Neuron (in vitro differentiated cells): ENCODE measurements around the gene CDK11A.
A peak's percentile ranks its signal among the peaks of the same experiment; 100 is the strongest.
"Not testable (repeated sequence)": the region's sequence is repeated elsewhere in the genome, so short reads cannot be mapped to it uniquely, and the experiment has no call there.

Source experiments
- H2AFZ ChIP-seq: one replicate; pipeline ENCODE4 v1.6.1; 2013; ENCODE audit warnings: low read depth, mild to moderate bottlenecking, inconsistent platforms, low read length, moderate library complexity
- H3K27me3 ChIP-seq: one replicate; pipeline ENCODE4 v1.6.1; 2013; ENCODE audit warnings: low read length; ENCODE audit not compliant: insufficient read depth
- H3K36me3 ChIP-seq: one replicate; pipeline ENCODE4 v1.6.1; 2013; ENCODE audit warnings: low read length; ENCODE audit not compliant: insufficient read depth
- H3K4me1 ChIP-seq: one replicate; pipeline ENCODE4 v1.6.1; 2013; ENCODE audit warnings: low read length; ENCODE audit not compliant: insufficient read depth
- H3K4me3 ChIP-seq: 2 replicates; pipeline ENCODE4 v1.5.1; 2013; ENCODE audit warnings: mild to moderate bottlenecking, low read length, moderate library complexity
- H3K9me3 ChIP-seq: one replicate; pipeline ENCODE4 v1.6.1; 2013; ENCODE audit warnings: low read length

CDK11A gene

DNA sequence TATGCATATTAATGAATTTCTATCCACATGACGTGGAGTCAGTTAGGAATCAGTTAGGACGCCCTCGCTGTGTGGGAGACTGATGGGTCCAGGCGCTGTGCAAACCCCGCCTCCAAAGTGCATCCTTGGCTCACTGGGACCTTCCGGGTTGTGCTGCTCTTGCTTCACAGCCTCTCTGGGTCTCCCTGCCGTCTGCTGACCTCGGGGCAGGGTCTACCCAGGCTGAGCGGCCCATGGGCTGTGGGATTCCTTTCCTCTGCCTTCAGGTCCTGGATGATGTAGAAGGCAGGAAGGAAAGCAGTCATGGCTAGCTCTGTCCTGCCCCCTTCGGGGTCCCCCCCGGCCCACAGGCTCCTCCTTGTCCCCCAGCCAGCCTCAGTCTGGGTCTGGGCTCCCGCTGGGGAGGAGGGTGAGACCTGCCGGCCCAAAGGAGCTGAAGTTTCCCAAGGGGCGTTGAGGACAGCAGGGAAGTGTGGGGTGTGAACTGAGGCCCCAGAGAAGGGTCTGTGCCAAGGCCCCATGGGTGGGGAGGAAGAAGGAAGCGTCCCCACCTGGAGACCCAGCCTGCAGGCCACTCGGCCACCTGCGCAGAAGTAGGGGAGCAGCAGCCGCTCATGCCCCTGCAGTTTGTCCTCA, 24.6 kb upstream of the CDK11A start:
- peaks cover 7% of the 10 kb centered on the region for H3K36me3 ChIP-seq
- H2AFZ ChIP-seq, result no peak overlapping the region
- no peaks in the 10 kb centered on the region for H3K27me3 ChIP-seq
- H3K9me3 ChIP-seq, result no peaks in the 10 kb centered on the region
- H3K4me1 ChIP-seq, result peaks cover 3% of the 10 kb centered on the region
- no peak overlapping the region for H3K4me3 ChIP-seq

DNA sequence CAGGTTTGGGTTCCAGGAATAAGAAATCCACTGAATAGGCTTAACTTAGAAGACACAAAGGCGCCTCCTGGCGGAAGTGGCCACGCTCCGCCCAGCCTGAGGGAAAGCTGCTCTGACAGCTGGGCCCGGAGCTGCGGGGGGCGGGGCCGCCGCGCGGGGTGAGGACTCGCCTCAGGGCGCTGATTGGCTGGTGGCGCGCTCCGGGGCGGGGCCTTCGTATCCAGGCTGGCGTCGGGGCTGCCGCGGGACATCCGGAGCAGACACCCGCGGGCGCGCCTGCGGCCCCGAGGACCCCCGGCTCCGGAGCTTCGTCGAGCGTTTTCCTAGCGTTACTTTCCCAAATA, 22.4 kb upstream of the CDK11A start:
- not testable (repeated sequence) for H3K9me3 ChIP-seq, H3K27me3 ChIP-seq, H2AFZ ChIP-seq, H3K4me3 ChIP-seq, H3K36me3 ChIP-seq, H3K4me1 ChIP-seq

DNA sequence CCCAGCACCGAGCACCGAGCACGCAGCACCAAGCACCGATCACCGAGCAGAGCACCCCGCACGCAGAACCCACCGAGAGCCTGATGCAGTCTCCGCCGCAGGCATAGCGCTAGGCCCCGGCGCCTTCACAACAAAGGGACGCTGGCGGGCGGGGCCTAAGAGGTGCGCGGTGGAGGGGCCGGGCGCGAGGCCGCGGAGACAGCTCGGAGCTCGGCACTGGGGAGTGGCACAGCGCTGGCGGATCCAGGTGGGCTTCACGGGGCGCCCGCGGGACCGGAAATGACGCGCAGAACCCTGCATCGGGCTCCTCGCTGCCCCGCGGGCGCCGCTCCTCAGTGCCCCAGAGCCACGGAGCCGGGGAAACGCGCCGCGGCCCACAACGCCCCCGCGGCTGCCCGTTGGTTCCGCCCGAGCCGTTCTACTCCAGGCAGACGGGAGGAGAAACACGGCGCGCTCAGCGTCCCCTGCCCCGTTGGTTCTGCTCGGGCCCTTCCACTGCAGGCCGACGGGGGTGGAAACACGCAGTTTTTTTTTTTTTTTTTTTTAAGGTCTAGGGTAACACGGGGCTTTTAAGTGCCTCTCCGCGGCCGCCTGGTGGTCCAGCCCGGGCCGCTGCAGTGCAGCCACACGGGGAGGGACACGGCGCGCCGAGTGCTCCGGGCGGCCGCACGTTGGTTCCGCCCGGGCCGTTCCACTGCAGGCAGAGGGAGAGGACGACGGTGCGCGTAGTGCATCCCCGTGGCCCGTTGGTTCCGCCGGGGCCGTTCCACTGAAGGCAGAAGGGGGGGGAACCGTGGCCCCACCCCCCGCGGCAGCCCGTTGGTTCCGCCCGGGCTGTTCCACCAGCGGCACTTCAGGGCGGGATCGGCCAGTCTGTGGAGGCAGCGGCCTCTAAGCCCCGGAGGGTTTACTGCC, 21.8 kb upstream of the CDK11A start:
- H3K9me3 ChIP-seq, H3K4me1 ChIP-seq: not testable (repeated sequence)

DNA sequence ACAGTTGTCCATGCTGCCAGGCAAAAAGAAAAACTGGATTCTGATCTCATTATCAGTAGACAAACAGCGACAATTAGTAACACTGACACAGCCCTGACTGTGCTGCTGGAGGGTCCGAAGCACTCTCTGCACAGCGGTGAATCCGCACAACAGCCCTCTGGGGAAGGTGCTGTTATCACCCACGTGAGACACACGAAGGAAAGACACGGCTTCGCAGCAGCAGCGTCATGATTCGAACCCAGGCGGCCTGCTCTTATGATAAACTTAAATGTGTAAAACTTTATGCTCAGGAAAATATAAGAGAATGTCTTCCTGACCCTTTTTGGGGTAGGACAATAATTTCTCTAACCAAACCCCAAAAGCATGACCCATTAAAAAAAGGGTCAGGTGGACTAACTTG, 18.4 kb upstream of the CDK11A start:
- H2AFZ ChIP-seq, H3K27me3 ChIP-seq, H3K9me3 ChIP-seq, H3K4me3 ChIP-seq, H3K4me1 ChIP-seq, H3K36me3 ChIP-seq: not testable (repeated sequence)

More for the DNA sequence above, 21.8 kb upstream of the CDK11A start:
- not testable (repeated sequence) for H3K36me3 ChIP-seq, H3K27me3 ChIP-seq, H2AFZ ChIP-seq
- H3K4me3 ChIP-seq, result peak overlapping the region; percentile 46

DNA sequence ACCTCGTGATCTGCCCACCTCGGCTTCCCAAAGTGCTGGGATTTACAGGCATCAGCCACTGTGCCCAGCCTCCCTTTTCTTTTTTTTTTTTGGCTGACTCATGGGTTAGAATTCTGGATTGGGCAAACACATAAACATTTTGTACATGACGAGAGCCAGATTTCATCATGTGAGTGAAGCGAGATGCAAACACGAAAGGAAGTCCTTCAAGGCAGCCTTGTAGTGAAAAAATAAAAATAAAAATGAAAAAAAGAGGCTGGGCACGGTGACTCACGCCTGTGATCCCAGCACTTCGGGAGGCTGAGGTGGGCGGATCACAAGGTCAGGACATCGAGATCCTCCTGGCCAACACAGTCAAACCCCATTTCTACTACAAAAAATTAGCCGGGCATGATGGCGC, 16.9 kb upstream of the CDK11A start:
- H3K4me3 ChIP-seq, H3K4me1 ChIP-seq: not testable (repeated sequence)

DNA sequence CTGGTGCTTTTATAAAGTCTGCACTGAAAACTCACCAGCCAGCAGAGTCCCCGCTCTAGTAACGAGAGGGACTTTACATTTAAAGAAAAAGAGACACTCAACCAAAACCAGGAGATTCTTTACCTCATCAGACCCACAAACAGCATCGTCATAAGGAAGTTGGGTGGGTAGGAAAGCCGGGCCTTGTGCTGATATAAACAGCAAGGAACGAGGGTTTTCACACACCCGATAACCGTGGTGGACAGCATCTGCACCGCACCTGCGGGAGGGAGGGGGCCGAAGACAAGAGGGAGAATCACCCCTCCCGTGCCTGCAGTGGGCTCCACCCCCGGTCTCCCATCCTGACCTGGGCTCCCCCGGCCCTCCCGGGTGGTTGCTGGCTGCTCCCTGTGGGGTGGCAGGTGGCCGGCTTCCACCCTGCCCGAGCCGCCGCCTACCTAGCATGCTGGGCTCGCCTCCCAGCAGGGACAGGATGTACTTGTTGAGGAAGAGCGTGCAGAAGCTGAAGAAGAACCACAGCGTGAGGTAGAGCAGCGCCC, 14.7 kb upstream of the CDK11A start:
- not testable (repeated sequence) for H3K4me3 ChIP-seq, H2AFZ ChIP-seq, H3K27me3 ChIP-seq, H3K9me3 ChIP-seq, H3K4me1 ChIP-seq
- peaks cover 22% of the 10 kb centered on the region for H3K36me3 ChIP-seq

More for the DNA sequence above, 16.9 kb upstream of the CDK11A start:
- H2AFZ ChIP-seq, H3K9me3 ChIP-seq, H3K27me3 ChIP-seq: not testable (repeated sequence)
- H3K36me3 ChIP-seq, result peaks cover 11% of the 10 kb centered on the region

DNA sequence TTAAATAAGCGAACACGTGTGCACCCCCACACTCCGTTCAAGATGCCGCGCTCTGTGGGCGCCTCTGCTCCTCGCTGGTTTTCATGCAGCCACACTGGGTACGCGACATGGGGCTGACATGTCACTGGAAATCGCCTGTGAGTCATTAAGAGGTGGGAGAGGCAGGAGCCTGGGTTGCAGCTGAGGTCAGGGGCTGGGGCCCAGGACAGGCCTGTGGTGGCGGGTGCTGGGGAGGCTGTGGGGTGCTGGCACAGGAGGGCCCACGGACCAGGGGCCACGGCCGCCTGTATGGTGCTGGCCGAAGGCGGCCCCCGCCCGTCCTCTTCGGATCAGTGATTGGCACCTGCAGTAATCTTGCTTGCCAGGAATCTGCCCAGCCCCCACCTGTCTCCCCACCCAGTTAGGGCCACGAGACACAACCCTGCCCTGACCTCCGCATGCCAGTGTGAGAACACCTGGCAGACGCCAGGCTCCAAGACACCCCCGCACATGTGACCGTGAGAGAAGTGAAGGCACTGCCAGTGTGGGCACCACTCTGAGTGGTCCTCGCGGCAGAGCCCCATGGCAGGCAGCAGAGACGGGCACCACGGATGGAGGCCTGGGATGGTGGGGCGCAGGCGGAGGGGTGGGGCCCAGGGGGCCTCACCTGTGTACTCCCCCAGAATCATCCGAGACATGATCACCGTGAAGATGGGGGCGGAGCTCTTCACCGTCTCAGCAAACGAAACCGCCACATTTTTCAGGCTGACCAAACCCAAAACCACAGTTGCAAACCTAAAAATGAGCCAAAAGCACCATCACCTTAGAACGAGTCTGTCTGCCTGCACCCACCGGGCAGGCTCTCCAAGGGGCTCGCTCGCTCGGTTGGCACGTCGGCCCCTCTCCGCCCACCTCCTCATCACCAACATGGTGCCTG, 13.8 kb upstream of the CDK11A start:
- not testable (repeated sequence) for H3K27me3 ChIP-seq, H3K4me3 ChIP-seq, H2AFZ ChIP-seq

DNA sequence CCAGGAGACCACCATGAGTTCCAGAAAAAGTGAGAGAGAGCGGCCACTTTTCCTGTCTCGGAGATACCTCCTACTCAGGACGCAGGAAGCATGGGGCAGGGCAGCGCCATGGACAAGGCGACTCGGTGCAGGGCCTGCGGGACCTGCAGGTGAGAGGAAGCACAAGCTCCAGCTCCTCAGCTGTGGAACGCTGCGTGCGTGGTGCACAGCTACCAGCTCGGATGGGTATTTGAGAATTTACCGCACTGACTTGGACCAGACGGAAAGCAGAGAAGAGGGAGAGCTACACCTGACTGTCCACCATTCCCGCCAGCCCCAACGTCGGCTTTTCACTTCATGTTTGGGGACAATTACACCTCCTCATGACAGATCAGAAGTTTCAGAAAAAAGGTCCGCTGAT, 8.2 kb upstream of the CDK11A start:
- H3K4me3 ChIP-seq, result no peak overlapping the region
- H3K9me3 ChIP-seq, result no peaks in the 10 kb centered on the region
- no peak overlapping the region for H2AFZ ChIP-seq
- no peaks in the 10 kb centered on the region for H3K27me3 ChIP-seq
- H3K36me3 ChIP-seq, result peaks cover 37% of the 10 kb centered on the region
- no peaks in the 10 kb centered on the region for H3K4me1 ChIP-seq

More for the DNA sequence above, 13.8 kb upstream of the CDK11A start:
- not testable (repeated sequence) for H3K9me3 ChIP-seq, H3K4me1 ChIP-seq
- peaks cover 24% of the 10 kb centered on the region for H3K36me3 ChIP-seq

DNA sequence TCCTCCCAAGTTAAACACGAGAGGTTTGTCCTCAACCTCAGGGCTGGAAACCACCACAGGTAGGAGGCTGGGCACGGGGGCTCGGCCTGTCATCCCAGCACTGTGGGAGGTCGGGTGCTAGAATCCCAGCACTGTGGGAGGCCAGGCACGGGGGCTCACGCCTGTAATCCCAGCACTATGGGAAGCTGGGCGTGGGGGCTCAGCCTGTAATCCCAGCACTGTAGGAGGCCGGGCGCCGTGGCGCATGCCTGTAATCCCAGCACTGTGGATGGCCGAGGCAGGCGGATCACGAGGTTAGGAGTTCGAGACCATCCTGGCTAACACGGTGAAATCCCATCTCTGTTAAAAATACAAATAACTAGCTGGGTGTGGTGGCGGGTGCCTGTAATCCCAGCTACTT, 6.7 kb upstream of the CDK11A start:
- Histone ChIP-seq H3K4me1 (no peaks in the 10 kb centered on the region), H3K27me3 (no peaks in the 10 kb centered on the region), H3K4me3 (no peak overlapping the region), H3K36me3 (peaks cover 35% of the 10 kb centered on the region), H3K9me3 (no peaks in the 10 kb centered on the region), H2AFZ (no peak overlapping the region)

DNA sequence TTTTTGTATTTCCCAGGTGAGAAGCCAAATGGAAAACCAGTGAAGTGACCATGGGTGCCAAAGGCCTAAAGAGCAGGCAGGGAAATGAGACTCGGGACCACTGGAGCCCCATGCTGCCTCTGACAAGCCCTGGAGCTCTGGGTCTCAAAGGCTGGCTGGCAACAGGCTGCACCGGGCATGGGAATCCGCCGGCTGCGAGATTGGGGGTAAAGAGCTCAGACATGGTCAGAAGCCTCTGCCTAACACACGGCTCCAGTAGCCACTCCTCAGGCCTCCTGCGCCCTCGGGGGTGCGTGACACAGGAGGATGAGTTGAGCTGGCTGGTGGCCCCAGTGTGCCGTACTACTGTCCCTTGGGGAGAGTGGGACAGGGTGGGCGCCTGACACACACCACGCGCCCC, 6.1 kb upstream of the CDK11A start:
- not testable (repeated sequence) for H3K27me3 ChIP-seq, H3K9me3 ChIP-seq

DNA sequence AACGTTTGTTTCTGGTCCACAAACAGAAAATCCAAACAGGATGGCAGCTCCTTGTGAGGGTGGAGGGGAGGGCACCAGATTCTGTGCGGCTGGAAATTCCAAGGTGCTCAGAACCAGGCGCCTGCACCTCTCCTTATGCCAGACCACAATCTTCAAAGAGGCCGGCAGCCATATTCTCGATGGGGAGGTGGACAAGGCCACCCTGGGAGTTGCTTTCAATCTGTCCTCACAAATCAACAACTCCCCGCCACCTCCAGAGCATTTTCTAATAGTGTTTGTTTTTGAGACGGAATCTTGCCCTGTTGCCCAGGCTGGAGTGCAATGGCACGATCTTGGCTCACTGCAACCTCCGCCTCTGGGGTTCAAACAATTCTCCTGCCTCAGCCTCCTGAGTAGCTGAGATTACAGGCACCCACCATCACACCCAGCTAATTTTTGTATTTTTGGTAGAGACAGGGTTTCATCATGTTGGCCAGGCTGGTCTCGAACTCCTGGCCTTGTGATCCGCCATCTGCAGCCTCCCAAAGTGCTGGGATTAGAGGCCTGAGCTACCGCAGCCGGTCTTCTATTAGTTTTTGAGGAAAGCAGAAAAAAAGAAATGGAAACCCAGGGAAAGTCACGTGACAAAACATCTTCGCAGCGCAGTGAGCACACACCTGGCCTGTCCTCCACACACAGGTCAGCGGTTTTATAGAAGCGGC, 5.1 kb upstream of the CDK11A start:
- H3K36me3 ChIP-seq, result peaks cover 24% of the 10 kb centered on the region
- not testable (repeated sequence) for H3K4me3 ChIP-seq, H3K27me3 ChIP-seq, H2AFZ ChIP-seq, H3K4me1 ChIP-seq, H3K9me3 ChIP-seq

More for the DNA sequence above, 6.1 kb upstream of the CDK11A start:
- H3K4me3 ChIP-seq, H2AFZ ChIP-seq, H3K4me1 ChIP-seq: not testable (repeated sequence)
- peaks cover 31% of the 10 kb centered on the region for H3K36me3 ChIP-seq

DNA sequence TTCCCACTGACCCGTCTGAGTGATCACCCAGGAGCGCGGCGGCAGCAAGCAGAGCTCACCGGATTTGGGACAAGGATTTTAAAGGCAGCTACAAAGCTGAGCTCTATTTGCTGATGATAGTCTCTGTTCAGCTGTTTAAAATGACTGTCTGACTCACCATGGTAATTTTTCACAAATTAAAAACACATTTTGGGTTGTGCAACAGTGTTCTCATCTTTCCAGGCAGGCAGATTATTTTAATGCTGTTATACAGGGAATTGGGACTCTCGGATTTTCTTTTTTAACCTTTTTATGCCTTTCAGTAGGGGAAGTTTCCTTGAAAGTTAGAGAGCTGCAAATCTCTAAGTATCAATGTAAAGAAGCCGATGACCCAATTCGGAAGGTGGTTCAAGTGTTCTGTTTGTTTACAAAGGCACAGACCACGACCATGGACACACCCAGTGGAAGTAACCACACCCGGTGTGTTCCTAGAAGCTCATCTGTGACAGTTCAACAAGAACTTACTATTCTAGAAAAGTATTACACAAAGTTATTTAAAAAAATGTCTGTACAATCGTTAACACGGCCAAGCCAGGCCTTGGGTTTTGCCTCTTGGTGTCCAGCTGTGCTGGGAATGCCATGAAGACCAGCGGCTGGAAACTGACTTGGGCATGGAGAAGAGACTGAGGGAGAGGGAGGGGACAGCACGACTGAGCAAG, 4.3 kb upstream of the CDK11A start:
- H3K36me3 ChIP-seq, result peaks cover 21% of the 10 kb centered on the region
- not testable (repeated sequence) for H3K9me3 ChIP-seq, H3K27me3 ChIP-seq, H3K4me1 ChIP-seq, H3K4me3 ChIP-seq, H2AFZ ChIP-seq
